HG02840 (cell line): ENCODE results near the gene CARD10.

Experiments
- ATAC-seq: cut with Tn5 transposase; IDR thresholded peaks from one replicate; pipeline ENCODE4 v1.9.1; 2021; ENCODE audit warnings: mild to moderate bottlenecking, moderate library complexity, moderate number of reproducible peaks; ENCODE audit not compliant: unreplicated experiment, low FRiP score

CARD10 gene

GRCh38 chr22:37519268-37520195 is at the start of gene CARD10:
Gene CARD10 (minus strand): TSS chr22:37519415. CDS start chr22:37519200, 215 bp downstream.
- ATAC-seq: no peak

- ATAC-seq: no peak
Measured at GRCh38 chr22:37568448-37569008, 49.3 kb upstream of the CARD10 start.

GRCh38 chr22:37568012-37568411 is 48.8 kb upstream of the CARD10 start:
- no peak for ATAC-seq

GRCh38 chr22:37566903-37567798 is 47.9 kb upstream of the CARD10 start:
- ATAC-seq: no peak

- no peak for ATAC-seq
Measured at GRCh38 chr22:37566329-37566837, 47.2 kb upstream of the CARD10 start.

GRCh38 chr22:37565830-37566229 is 46.6 kb upstream of the CARD10 start:
- ATAC-seq: no peak

GRCh38 chr22:37564111-37564711 is 45.0 kb upstream of the CARD10 start:
- ATAC-seq: no peak

- no peak for ATAC-seq
Measured at GRCh38 chr22:37563153-37564081, 44.2 kb upstream of the CARD10 start.

DNA sequence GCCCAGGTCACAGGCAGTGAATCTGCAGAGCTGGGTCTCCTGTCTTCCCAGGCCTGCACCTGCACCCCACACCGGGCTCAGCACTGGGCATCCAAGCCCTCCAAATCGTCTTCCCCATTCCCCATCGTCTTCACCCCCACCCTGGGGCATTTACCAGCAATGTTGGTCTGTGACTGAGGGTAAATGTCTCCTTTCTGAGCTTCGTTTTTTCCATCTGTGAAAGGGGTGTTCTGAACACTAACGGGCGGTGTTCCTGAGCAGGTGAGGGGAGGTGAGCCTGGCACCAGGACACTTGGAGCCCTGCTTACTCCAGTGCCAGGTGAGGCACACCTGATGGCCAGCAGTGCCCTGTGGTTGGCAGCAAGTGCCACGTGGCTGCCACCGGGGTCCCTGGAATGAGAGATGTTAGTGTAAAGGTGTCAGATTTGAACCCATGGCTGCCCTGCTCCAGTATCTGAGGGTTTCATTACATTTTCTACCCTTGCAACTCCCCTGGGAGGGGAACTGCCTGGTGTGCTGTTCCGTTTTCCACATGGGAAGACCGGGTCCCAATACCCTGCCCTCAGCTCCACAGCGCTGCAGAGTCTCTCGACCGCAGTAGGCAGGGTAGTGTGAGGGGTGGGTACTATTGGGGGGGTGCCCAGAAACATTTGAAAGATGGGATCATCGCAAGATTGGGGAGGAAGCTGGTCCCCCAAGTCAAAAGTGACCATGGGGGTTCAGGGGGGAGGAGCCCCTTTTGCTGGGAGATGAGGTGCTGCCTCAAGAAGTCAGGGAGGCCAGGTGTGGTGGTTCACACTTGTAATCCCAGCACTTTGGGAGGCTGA is 43.0 kb upstream of the CARD10 start:
- ATAC-seq: no peak

DNA sequence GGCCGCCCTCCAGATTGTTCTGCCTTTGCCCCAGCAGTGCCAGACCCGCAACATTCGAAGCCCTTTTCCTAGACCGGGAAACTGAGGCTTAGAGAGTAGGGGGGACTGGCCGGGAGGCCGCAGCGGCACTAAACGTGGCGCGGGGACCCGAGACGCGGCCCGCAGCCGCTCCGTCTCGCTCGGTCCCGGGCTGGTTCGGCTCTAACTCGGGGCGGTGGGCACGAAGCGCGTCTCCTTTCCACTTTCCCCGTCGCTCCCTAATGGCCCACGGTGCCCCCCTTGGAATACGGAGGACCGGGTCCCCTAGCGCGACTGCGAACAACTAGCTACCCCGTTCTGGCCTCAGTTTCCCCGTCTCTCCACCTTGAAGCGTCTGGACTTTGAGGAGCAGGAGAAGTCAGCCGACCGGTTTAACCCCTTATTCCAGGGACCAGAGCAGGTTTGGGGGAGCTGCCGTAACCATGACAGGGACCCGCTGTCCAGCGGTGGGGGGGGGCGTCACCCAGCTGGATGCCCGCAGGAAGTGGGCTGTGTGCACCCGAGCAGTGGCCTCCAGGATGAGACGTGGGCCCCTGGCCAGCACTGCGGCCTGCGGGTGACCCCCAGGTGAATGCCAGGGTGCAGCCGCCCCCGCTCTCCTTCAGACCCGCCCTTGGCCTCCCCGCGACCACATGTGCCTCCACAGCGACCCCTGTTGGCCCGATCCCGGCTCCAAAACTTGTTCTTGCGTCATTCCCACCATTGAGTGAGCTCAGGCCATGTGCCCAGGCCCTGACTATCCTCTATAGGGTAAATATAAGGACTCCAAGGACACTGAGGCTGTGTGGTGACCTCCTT is 42.2 kb upstream of the CARD10 start:
- no peak for ATAC-seq

DNA sequence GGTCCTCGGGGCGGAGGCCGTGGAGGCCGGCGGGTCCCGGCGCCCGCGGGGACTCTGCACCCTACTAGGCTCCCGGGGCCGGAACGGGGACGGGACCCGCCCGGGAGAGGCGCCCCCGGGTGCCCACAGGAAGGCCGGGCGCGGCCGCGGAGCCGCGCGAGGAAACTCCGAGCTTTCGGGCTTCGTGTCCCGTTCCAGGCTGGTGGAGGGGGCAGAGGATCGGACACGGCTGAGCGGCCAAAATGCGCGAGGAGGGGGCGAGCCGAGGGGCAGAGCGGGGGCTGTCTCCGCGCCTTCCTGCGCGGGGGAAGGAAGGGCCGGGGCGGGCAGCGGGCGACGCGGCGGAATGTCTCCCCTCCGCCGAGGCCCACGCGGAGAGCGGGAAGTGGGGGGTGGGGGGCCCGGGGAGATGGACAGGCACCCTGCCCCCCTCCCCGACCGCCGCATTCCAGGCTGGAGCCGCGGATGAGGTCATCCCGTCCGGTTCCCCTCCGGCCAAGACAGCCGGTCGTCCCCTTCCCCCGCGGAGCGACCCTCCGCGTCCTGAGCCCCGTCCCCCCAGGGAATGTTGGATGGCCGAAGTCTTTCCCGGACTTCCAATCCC is 41.5 kb upstream of the CARD10 start:
- ATAC-seq: no peak

GRCh38 chr22:37559901-37560607 is 40.8 kb upstream of the CARD10 start, which contains the start of gene CDC42EP1:
Gene CDC42EP1 (plus strand): TSS chr22:37560480. CDS start chr22:37566350, 5,870 bp downstream.
- ATAC-seq: no peak

DNA sequence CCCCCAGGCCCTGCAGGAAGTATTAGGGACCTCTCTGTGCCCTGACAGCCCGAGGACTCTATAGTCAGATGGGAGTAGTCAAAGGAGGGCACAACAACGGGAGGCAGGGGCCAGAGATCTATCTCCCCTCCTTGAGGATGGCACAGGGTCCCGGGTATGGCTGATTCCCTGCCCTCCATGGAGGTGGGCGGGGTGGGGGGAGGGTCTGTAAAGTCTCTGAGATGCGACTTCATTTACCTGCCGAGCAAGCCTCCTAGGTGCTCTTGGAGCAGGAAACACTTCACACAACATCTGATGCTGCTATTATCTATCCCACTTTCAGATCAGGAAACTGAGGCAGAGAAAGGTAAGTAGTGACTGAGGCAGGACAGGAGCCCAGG is 40.3 kb upstream of the CARD10 start:
- ATAC-seq: no peak

DNA sequence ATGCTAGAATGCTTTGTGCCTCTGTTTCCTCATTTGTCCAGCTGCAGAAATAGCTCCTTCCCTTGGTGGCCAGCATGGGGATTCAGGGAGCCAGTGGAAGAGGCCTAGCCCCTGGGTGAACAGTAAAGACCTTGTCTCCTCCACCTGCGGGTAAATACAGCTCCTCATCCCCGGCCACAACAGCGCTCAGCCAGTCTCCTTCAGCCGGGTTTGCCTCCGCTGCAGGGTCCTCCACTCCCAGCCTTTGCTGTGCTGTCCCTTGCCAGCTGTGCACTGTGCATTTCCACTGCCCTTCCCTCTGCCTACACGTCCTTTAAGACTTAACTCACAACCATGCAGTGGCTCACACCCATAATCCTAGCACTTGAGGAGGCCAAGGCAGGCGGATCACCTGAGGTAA is 39.6 kb upstream of the CARD10 start:
- no peak for ATAC-seq

DNA sequence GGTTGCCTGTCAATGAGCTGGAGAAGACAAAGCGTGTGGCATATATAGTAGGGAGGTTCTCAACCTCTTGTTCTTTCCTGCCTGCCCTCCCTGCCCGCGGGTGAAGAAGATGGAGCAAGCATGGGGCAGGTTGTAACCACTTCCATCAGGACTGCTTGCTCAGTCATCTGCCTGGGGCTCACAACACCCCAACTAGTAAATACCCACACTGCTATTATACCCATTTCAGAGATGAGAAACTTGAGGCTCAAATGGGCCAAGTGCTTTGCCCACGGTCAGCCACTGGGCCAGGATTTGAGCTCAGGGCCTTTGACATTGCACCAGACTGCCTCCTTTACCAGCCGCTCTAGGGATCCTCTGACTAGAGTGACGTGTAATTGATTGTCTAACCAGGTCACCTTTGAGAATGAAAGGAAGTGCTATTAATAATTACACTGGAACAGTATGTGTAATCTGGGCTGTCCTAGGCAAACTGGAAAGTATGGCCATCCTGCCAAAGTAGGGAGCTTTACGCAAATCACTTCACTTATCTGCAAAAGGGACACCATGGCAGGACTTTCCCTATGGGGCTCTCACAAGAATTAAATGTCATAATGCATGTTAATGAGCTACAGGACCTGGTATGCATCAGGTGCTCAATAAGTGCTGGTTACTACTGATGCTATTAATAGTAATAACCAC is 38.2 kb upstream of the CARD10 start:
- ATAC-seq: no peak

DNA sequence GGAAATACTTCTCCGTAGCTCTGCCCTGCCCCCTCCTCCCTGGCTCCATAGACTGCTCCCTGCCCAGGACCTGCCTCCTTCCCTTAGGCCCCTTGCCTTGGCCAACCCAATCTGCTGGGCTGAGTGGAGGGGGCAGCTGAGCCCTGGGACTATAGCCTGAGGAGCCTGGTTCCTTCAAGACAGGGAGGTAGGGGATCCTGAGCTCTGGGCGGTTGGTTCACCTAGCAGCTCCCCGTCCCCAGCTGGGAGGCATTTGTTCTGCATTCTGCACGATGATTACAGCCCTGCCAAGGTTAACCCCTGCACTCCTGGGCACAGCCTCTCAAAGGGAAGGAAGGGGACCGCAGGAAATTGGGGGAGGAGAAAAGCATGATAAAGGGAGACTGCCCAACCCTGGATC is 37.5 kb upstream of the CARD10 start:
- ATAC-seq: no peak
